RPMI7951 (cell line): ENCODE results near the gene SPIB. TPM values are rescaled to one million over a fixed set of nuclear protein-coding genes. Genes with fewer than 3 reads are reported as not detected.
"Not testable (repeated sequence)": the region's sequence is repeated elsewhere in the genome, so short reads cannot be mapped to it uniquely, and the experiment has no call there.

Experiments
- DNase-seq: peaks from one replicate; pipeline ENCODE4 v3.0.0-alpha.2; 2012; ENCODE audit warnings: low read depth
- total RNA-seq: library from RNA; depleted of rRNA; stranded (reverse); fragments of >200 nt; shearing (Covaris generic); gene quantifications from 2 replicates; pipeline ENCODE4 v1.2.3, GENCODE V29; 2014

SPIB gene
- total RNA-seq, 1 experiment from 2014 or later: not detected

GRCh38 chr19:50390952-50391351 lies 27.8 kb upstream of the SPIB start:
- DNase-seq: not testable (repeated sequence)

GRCh38 chr19:50392759-50393158 lies 26.0 kb upstream of the SPIB start:
- DNase-seq: no peak

DNA sequence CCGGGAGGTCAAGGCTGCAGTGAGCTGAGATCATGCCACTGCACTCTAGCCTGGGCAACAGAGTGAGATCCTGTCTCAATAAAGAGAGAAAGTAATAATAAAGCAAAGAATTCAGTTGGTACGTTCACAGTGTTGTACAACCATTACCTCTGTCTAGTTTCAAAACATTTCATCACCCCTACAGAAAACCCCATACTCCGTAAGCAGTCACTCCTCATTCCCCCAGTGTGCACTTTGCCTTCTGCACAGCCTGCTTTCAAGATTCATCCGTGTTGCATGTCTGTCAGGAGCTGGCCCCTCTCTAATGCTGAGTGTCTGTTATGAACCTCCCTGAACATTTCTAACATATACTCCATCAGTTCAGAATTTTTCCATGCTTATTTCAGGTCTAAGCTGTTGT lies 25.1 kb upstream of the SPIB start:
- no peak for DNase-seq

GRCh38 chr19:50394017-50394416 lies 24.7 kb upstream of the SPIB start:
- DNase-seq: no peak

DNA sequence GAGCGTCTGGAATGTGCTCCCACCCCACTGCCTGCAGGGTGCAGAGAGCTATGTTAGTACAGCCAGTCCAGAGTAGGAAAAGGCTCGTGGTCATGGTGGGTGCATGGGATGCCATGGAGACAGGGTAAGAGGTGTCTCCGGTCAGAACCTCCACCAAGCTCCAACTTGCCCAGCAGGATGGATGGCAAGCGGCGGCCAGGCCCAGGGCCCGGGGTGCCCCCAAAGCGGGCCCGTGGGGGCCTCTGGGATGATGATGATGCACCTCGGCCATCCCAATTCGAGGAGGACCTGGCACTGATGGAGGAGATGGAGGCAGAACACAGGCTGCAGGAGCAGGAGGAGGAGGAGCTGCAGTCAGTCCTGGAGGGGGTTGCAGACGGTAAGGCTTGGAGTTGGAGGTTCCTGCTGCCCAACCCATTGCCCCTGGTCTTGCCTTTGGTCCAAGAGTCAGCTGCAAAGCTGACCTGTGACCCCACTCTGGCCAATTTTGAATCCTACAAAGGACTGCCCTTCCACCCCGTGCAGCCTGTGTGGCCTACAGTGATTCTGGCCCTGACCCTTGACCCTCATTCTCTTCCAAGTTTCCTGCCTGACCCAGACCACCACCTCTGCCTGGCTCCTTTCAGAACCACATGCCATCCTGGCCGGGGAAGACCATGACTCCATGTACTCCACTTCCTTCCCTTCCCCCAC lies 19.9 kb upstream of the SPIB start:
- no peak for DNase-seq

DNA sequence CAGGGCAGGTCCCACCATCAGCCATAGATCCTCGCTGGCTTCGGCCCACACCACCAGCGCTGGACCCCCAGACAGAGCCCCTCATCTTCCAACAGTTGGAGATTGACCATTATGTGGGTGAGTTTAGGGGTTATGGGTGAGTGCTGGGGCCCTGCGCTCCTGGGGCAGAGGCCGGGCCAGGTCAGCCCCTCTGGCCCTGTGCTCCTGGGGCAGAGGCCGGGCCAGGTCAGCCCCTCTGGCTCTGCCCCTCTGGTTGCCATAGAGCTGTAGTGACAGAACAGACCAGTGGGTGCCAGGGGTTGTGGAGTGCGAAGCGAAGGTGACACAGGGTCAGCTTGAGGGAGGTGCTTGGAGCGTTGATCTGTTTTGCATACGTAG lies 19.4 kb upstream of the SPIB start:
- no peak for DNase-seq

GRCh38 chr19:50401605-50402450 lies 16.9 kb upstream of the SPIB start:
- no peak for DNase-seq

- no peak for DNase-seq
These were observed 16.0 kb upstream of the SPIB start for GRCh38 chr19:50402544-50403301.

GRCh38 chr19:50406156-50406820 lies 12.4 kb upstream of the SPIB start:
- no peak for DNase-seq

GRCh38 chr19:50406829-50407228 lies 11.9 kb upstream of the SPIB start:
- no peak for DNase-seq

DNA sequence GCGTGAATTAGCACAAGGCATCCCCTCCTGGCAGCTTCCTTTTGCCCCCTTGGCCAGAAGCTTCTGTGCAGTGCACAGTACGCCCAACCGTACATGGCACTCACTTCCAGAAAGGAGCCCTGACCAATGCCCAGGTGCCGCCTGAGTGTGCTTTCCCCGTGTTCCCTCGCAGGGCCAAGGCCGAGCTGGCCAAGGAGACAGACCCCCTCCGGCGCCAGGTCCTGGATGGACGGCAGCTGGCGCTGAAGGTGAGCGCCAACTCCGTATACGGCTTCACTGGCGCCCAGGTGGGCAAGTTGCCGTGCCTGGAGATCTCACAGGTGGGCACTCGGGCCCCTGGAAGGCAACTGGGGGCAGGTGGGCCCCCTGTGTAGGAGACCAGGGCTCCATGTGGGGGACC lies 9.4 kb upstream of the SPIB start:
- DNase-seq: no peak

- DNase-seq: no peak
These were observed 8.6 kb upstream of the SPIB start for GRCh38 chr19:50410109-50410508.

GRCh38 chr19:50412419-50412818 lies 6.3 kb upstream of the SPIB start:
- no peak for DNase-seq

DNA sequence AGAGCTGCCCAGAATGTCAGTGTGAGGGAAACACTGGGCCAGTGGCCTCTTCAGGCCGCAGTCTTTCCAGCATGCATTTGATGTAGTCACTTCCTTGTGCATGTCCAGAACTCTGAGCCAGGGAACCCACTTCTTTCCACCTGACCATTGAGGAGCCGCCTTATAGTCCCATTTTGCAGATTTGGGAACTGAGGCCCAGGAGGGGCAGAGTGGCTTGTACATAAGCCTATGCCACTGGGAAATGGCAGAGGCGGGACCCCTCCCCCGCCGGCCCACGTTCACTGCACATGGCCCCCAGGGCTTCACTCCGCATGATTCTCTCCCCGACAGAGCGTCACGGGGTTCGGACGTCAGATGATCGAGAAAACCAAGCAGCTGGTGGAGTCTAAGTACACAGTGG lies 5.6 kb upstream of the SPIB start:
- no peak for DNase-seq

- no peak for DNase-seq
These were observed 5.2 kb upstream of the SPIB start for GRCh38 chr19:50413531-50413930.

DNA sequence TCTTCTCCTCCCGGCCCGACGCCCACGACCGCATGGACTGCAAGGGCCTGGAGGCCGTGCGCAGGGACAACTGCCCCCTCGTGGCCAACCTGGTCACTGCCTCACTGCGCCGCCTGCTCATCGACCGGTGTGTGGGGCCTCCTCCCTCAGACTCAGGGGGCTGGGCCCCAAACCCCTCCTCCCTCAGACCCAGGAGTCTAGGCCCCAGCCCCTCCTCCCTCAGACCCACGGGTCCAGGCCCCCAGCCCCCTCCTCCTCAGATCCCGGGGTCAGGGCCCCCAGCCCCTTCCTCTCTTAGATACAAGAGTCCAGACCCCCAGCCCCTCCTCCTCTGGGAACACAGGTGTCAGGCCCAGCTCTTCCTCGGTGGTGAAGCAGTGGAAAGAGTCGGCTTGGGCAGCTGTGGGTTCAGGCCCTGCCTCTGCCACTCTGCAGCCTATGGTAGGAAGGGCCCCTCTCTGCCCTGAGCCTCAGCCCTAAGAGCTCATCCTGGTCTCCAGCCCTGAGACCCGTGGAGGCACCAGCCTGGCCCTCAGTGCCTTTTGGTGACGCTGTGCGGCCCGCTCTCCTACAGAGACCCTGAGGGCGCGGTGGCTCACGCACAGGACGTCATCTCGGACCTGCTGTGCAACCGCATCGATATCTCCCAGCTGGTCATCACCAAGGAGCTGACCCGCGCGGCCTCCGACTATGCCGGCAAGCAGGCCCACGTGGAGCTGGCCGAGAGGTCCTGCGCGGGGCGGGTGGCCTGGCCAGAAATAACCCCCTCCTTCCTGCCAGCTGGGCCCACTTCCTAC lies 3.7 kb upstream of the SPIB start:
- DNase-seq: peak; percentile 34

DNA sequence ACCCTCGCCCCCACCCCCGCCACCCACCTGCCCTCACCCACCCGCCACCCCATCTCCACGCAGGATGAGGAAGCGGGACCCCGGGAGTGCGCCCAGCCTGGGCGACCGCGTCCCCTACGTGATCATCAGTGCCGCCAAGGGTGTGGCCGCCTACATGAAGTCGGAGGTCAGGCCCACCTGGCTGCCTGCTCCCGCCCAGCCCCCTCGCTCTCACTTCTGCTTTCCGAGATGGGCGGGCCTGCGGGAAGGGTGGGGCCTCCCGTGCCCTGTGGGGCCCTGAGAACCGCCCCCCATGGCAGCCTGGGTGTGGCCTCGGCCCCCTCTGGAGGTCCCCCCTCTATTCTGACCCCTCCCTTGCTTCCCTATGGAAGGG lies 3.1 kb upstream of the SPIB start:
- no peak for DNase-seq

- no peak for DNase-seq
These were observed 2.4 kb upstream of the SPIB start for GRCh38 chr19:50416034-50416977.

DNA sequence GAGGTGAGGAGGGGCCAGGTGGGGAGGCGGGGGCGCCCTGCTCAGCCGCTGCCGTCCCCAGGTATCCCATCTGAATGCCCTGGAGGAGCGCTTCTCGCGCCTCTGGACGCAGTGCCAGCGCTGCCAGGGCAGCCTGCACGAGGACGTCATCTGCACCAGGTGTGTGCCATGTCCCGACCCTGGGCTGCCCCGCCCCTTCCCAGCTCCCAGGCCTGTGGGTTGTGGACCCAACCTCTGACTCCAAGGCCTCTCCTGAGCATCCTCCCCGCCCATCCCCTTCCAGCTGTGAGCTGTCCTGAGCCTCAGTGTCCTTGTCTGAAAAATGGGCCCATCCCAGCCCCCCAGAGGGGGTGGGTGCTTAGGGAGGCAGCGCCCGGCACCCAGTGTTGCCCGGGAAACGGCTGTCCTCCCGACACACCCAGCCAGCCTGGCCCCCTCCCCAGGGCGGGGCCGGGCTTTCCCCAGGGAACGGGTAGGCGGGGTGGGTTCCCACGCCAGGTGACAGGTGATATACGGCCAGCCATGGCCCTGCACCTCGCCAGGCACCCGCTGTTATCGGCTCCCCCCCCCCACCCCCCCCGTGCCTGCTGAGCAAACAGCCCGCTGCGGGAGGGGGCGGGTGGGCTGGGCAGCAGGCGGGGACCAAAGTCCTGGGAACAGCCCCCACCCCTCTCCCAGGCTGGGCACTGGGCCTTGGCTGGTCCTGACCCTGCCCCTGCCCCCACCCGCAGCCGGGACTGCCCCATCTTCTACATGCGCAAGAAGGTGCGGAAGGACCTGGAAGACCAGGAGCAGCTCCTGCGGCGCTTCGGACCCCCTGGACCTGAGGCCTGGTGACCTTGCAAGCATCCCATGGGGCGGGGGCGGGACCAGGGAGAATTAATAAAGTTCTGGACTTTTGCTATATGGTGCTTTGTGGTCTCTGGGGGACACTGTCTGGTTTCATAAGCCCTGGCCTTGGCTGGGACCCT lies 1.3 kb upstream of the SPIB start:
- DNase-seq: no peak
